Liver (tissue), 9 donors: ENCODE measurements around the gene ADPRH. TPM values are rescaled to one million over a fixed set of nuclear protein-coding genes. Genes with fewer than 3 reads are reported as not detected.
A peak's percentile ranks its signal among the peaks of the same experiment; 100 is the strongest.

Source experiments
- DNase-seq: peaks from one replicate; pipeline ENCODE4 v3.0.0-alpha.2; 2017; ENCODE audit warnings: low spot score
- H3K27ac ChIP-seq, 2 donors: one replicate each; pipeline ENCODE4 v1.7.0; 2013; ENCODE audit warnings: inconsistent platforms in 2 of 2, low read length in 2 of 2, control low read depth in 1 of 2, low read depth in 1 of 2, mild to moderate bottlenecking in 1 of 2
- H3K27me3 ChIP-seq, 4 donors: one replicate each; pipeline versions ENCODE4 v1.6.1 to v1.7.0; 2013; ENCODE audit warnings: low read length in 3 of 4, inconsistent platforms in 1 of 4, mild to moderate bottlenecking in 1 of 4, moderate library complexity in 1 of 4; ENCODE audit not compliant: control insufficient read depth in 4 of 4, insufficient read depth in 4 of 4
- H3K36me3 ChIP-seq, 4 donors: one replicate each; pipeline versions ENCODE4 v1.6.1 to v1.7.0; 2013; ENCODE audit warnings: low read length in 3 of 4, mild to moderate bottlenecking in 3 of 4, low read depth in 1 of 4, moderate library complexity in 1 of 4; ENCODE audit not compliant: control insufficient read depth in 4 of 4, insufficient read depth in 3 of 4
- H3K4me1 ChIP-seq, 4 donors: one replicate each; pipeline versions ENCODE4 v1.6.1 to v1.7.0; 2013; ENCODE audit warnings: low read length in 3 of 4, mild to moderate bottlenecking in 3 of 4, moderate library complexity in 1 of 4; ENCODE audit not compliant: control insufficient read depth in 4 of 4, insufficient read depth in 4 of 4
- H3K4me3 ChIP-seq, 3 donors: one replicate each; pipeline versions ENCODE4 v1.6.1 to v1.7.0; 2013; ENCODE audit warnings: low read length in 3 of 3, control low read depth in 1 of 3, low read depth in 1 of 3, mild to moderate bottlenecking in 1 of 3
- H3K9ac ChIP-seq, 2 donors: one replicate each; pipeline ENCODE4 v1.7.0; 2013; ENCODE audit warnings: low read length in 2 of 2, mild to moderate bottlenecking in 2 of 2, moderate library complexity in 2 of 2, control low read depth in 1 of 2, low read depth in 1 of 2
- H3K9me3 ChIP-seq, 4 donors: one replicate each; pipeline versions ENCODE4 v1.6.1 to v1.7.0; 2013; ENCODE audit warnings: low read length in 3 of 4; ENCODE audit not compliant: control insufficient read depth in 4 of 4
- EGR1 ChIP-seq, 2 donors: IDR thresholded peaks; 2 replicates each; pipeline ENCODE4 v1.6.1; 2016 to 2018; ENCODE audit warnings: antibody characterized with exemption in 2 of 2, low read depth in 2 of 2
- FOXA2 ChIP-seq: IDR thresholded peaks from 2 replicates; pipeline ENCODE4 v1.6.1; 2016; ENCODE audit warnings: antibody characterized with exemption
- GABPA ChIP-seq, 2 donors: IDR thresholded peaks in 1 of 2; conservative IDR thresholded peaks in 1 of 2; 2 replicates each; pipeline ENCODE4 v1.6.1; 2016; ENCODE audit warnings: antibody characterized with exemption in 2 of 2, mild to moderate bottlenecking in 1 of 2, moderate library complexity in 1 of 2
- HNF4A ChIP-seq, 2 donors: conservative IDR thresholded peaks; 2 replicates each; pipeline ENCODE4 v1.6.1; 2016; ENCODE audit warnings: antibody characterized with exemption in 2 of 2, mild to moderate bottlenecking in 2 of 2
- HNF4G ChIP-seq: IDR thresholded peaks from 2 replicates; pipeline ENCODE4 v1.6.1; 2016; ENCODE audit warnings: antibody characterized with exemption
- NR2F2 ChIP-seq: IDR thresholded peaks from 2 replicates; pipeline ENCODE4 v1.6.1; 2016; ENCODE audit warnings: antibody characterized with exemption
- RAD21 ChIP-seq, 2 donors: IDR thresholded peaks; 2 replicates each; pipeline ENCODE4 v1.6.1; 2016; ENCODE audit warnings: antibody characterized with exemption in 2 of 2, mild to moderate bottlenecking in 2 of 2
- SP1 ChIP-seq: IDR thresholded peaks from 2 replicates; pipeline ENCODE4 v1.6.1; 2018; ENCODE audit warnings: antibody characterized with exemption, mild to moderate bottlenecking
- YY1 ChIP-seq: IDR thresholded peaks from 2 replicates; pipeline ENCODE4 v1.6.1; 2016; ENCODE audit warnings: antibody characterized with exemption, mild to moderate bottlenecking
- WGBS: extraction: QIAGEN DNeasy Blood & Tissue Kit; methylation state at CpG from one replicate; pipeline ENCODE4 v1.1.7; 2013; 5-methylcytosine and 5-hydroxymethylcytosine counted together
- polyA plus RNA-seq, 2 donors: library from polyadenylated mRNA; stranded (reverse) in 1 of 2; unstranded in 1 of 2; fragments of 200-250 nt in 1 of 2; fragments of >200 nt in 1 of 2; fragmentation: Nextera tagmentation in 1 of 2; extraction: Ambion mirVana in 1 of 2; gene quantifications; one replicate each; pipeline versions ENCODE4 v1.2.1 to v1.2.3, GENCODE V29; 2013 to 2015
- total RNA-seq, 2 donors: library from RNA; depleted of rRNA; stranded (reverse); fragments of >200 nt; gene quantifications; one replicate each; pipeline ENCODE4 v1.2.3, GENCODE V29; 2014
- TF ChIP-seq, protein P1 (sequence below): fragments of 150-350 bp; IDR thresholded peaks from 2 replicates; pipeline ENCODE4 v1.5.1; 2017; ENCODE audit warnings: improper control_type of control experiment, low read depth, low read length; ENCODE audit not compliant: missing input control
- TF ChIP-seq, protein P2 (sequence below): IDR thresholded peaks from 2 replicates; pipeline ENCODE4 v1.6.1; 2016; ENCODE audit warnings: antibody characterized with exemption
- TF ChIP-seq, protein P3 (sequence below): IDR thresholded peaks from 2 replicates; pipeline ENCODE4 v1.6.1; 2016; ENCODE audit warnings: antibody characterized with exemption, mild to moderate bottlenecking
- TF ChIP-seq, protein P4 (sequence below): IDR thresholded peaks from 2 replicates; pipeline ENCODE4 v1.6.1; 2016; ENCODE audit warnings: antibody characterized with exemption
- TF ChIP-seq, protein P5 (sequence below): IDR thresholded peaks from 2 replicates; pipeline ENCODE4 v1.6.1; 2016; ENCODE audit warnings: antibody characterized with exemption
- donor health status: healthy.
- donor health status: healthy.
- donor health status: healthy.
- donor health status: healthy.
- donor health status: healthy.

Gene ADPRH
- total and polyA plus RNA-seq, 4 donors: 0.89 to 3.8 (median 2.4) TPM

DNA sequence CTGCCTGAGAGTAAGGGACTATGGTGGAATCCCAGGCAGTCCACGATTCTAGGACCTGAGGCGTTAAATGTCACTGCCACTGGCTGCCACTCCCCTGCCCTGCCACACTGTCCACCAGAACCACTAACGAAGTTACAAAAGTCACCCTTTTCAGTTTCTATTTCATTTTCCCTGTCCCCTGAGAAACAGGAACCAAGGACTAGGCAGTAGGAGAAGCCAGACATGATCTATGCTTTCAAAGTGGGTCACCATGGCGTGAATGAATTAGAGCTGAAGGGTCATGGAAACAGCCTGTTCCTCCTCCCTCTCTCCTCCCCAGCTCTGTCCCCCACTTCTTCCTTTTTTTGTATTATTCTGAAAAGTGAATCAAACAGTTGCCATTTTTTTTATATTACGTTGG, 9.1 kb upstream of the ADPRH start:
- no peaks in the 10 kb centered on the region for H3K27me3 ChIP-seq
- no peaks in the 10 kb centered on the region for H3K9me3 ChIP-seq
- TF ChIP-seq SP1 (no peak), GABPA (IDR thresholded peaks at IDR 0.05 in 1 of 2, conservative IDR thresholded peaks at IDR 0.05 in 1 of 2) (no peak)
- TF ChIP-seq, protein P1, sequence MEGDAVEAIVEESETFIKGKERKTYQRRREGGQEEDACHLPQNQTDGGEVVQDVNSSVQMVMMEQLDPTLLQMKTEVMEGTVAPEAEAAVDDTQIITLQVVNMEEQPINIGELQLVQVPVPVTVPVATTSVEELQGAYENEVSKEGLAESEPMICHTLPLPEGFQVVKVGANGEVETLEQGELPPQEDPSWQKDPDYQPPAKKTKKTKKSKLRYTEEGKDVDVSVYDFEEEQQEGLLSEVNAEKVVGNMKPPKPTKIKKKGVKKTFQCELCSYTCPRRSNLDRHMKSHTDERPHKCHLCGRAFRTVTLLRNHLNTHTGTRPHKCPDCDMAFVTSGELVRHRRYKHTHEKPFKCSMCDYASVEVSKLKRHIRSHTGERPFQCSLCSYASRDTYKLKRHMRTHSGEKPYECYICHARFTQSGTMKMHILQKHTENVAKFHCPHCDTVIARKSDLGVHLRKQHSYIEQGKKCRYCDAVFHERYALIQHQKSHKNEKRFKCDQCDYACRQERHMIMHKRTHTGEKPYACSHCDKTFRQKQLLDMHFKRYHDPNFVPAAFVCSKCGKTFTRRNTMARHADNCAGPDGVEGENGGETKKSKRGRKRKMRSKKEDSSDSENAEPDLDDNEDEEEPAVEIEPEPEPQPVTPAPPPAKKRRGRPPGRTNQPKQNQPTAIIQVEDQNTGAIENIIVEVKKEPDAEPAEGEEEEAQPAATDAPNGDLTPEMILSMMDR: no peak
- TF ChIP-seq, protein P2, sequence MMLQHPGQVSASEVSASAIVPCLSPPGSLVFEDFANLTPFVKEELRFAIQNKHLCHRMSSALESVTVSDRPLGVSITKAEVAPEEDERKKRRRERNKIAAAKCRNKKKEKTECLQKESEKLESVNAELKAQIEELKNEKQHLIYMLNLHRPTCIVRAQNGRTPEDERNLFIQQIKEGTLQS: no peak
- H3K27ac ChIP-seq: peak overlapping the region in 1 of 2 donors; percentile 10
- DNase-seq: no peak
- no peaks in the 10 kb centered on the region for H3K4me1 ChIP-seq
- WGBS: 82% methylated on average over 5 of the region's 5 CpGs
- no peak overlapping the region for H3K9ac ChIP-seq
- H3K36me3 ChIP-seq: no peaks in the 10 kb centered on the region
- H3K4me3 ChIP-seq: no peak overlapping the region

DNA sequence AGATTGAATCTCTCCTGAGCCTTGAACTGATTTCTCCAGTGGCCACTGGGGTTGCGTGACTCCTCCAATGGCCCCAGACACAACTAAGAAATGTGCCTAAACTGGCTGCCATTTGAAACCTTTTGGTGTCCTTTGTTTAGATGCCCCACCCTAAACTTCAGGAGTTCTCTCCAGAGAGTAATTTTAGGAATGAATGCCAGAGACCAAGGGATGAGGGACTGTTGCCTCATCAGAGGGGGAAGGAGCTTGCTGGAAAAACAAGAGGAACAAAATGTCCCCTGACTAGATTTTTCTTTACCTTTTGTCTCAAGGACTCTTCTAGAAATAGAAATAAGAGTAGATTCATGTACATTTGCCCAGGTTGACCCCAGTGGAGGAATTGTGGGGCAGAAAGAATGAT, 8.1 kb upstream of the ADPRH start:
- TF ChIP-seq NR2F2 (no peak), HNF4G (no peak), GABPA (IDR thresholded peaks at IDR 0.05 in 1 of 2, conservative IDR thresholded peaks at IDR 0.05 in 1 of 2) (no peak), HNF4A (conservative IDR thresholded peaks at IDR 0.05) (no peak), YY1 (no peak), RAD21 (IDR thresholded peaks at IDR 0.05) (no peak), EGR1 (IDR thresholded peaks at IDR 0.05; ENCODE audit: low read depth in 2 of 2) (no peak), FOXA2 (no peak)
- TF ChIP-seq, protein P2: no peak
- TF ChIP-seq, protein P3, sequence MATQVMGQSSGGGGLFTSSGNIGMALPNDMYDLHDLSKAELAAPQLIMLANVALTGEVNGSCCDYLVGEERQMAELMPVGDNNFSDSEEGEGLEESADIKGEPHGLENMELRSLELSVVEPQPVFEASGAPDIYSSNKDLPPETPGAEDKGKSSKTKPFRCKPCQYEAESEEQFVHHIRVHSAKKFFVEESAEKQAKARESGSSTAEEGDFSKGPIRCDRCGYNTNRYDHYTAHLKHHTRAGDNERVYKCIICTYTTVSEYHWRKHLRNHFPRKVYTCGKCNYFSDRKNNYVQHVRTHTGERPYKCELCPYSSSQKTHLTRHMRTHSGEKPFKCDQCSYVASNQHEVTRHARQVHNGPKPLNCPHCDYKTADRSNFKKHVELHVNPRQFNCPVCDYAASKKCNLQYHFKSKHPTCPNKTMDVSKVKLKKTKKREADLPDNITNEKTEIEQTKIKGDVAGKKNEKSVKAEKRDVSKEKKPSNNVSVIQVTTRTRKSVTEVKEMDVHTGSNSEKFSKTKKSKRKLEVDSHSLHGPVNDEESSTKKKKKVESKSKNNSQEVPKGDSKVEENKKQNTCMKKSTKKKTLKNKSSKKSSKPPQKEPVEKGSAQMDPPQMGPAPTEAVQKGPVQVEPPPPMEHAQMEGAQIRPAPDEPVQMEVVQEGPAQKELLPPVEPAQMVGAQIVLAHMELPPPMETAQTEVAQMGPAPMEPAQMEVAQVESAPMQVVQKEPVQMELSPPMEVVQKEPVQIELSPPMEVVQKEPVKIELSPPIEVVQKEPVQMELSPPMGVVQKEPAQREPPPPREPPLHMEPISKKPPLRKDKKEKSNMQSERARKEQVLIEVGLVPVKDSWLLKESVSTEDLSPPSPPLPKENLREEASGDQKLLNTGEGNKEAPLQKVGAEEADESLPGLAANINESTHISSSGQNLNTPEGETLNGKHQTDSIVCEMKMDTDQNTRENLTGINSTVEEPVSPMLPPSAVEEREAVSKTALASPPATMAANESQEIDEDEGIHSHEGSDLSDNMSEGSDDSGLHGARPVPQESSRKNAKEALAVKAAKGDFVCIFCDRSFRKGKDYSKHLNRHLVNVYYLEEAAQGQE: no peak
- TF ChIP-seq, protein P4, sequence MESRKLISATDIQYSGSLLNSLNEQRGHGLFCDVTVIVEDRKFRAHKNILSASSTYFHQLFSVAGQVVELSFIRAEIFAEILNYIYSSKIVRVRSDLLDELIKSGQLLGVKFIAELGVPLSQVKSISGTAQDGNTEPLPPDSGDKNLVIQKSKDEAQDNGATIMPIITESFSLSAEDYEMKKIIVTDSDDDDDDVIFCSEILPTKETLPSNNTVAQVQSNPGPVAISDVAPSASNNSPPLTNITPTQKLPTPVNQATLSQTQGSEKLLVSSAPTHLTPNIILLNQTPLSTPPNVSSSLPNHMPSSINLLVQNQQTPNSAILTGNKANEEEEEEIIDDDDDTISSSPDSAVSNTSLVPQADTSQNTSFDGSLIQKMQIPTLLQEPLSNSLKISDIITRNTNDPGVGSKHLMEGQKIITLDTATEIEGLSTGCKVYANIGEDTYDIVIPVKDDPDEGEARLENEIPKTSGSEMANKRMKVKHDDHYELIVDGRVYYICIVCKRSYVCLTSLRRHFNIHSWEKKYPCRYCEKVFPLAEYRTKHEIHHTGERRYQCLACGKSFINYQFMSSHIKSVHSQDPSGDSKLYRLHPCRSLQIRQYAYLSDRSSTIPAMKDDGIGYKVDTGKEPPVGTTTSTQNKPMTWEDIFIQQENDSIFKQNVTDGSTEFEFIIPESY: no peak
- TF ChIP-seq, protein P5, sequence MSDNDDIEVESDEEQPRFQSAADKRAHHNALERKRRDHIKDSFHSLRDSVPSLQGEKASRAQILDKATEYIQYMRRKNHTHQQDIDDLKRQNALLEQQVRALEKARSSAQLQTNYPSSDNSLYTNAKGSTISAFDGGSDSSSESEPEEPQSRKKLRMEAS: no peak
- H3K36me3 ChIP-seq: no peaks in the 10 kb centered on the region
- no peak overlapping the region for H3K27ac ChIP-seq
- WGBS: 97% methylated on average over 1 of the region's 1 CpG
- DNase-seq: no peak
- H3K4me3 ChIP-seq: no peak overlapping the region
- no peak overlapping the region for H3K9ac ChIP-seq
- no peaks in the 10 kb centered on the region for H3K27me3 ChIP-seq
- no peaks in the 10 kb centered on the region for H3K9me3 ChIP-seq
- no peaks in the 10 kb centered on the region for H3K4me1 ChIP-seq
